Ovary (tissue), 3 donors: ENCODE results near the gene PTAR1.

Experiments
- CTCF ChIP-seq, 3 donors: fragments of 450-650 bp in 2 of 3; fragments of 200-600 bp in 1 of 3; IDR thresholded peaks; one replicate each; pipeline versions ENCODE4 v1.5.1 to v1.8.0; 2016 to 2022; ENCODE audit warnings: antibody characterized with exemption in 3 of 3, mild to moderate bottlenecking in 1 of 3
- EP300 ChIP-seq: sonication (generic); formaldehyde crosslinking; IDR thresholded peaks from one replicate; pipeline ENCODE4 v1.6.1; 2017; ENCODE audit warnings: antibody characterized with exemption
- donor health status: DM: no; HTN: no; CAD: no.

DNA sequence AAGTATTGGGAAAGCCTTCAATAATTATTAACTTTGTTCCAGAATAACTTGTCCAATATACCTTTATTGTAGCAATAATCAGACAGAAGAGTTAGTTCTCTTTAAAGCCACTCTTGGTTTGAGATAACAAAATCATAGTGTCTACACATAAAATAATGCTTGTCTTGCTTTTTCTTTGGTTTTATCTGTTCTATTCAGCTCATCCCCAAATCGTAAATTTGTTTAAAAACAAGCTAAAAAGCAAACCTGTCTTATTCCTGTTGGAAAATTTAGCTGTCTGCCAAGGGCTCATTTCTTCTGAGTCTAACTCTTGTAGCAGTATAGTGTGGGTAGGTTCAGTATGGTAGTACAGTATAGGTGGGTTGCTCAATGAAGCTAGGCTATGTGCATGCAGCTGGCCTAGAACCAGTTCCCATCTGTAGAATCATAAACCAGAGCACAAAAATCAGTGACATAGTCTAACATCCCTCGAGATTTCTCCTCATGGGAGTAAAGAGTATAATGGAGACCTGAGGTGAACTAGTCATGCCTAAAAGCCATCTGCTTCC lies 69.7 kb downstream of the PTAR1 start:
- TF ChIP-seq CTCF (IDR thresholded peaks at IDR 0.05) (no peak), EP300 (no peak)
